ENCODE results near the gene TXNDC17. TPM values are rescaled to one million over a fixed set of nuclear protein-coding genes. Genes with fewer than 3 reads are reported as not detected.

TXNDC17 gene
- total and polyA plus RNA-seq, 2 of the 13 experiments (the other 11 are each of a cell fraction or from before 2014, with no cell fraction given) = 188 to 266 TPM

GRCh38 chr17:6683081-6683684 lies 42.3 kb downstream of the TXNDC17 start (continued):
- TF ChIP-seq ZNF264 (CRISPR knock-in tag; IDR thresholded peaks at IDR 0.05) = peak; percentile 89; the same call in 1 of the 2 replicates
- no peak for TF ChIP-seq ZNF234 (CRISPR knock-in tag; conservative IDR thresholded peaks at IDR 0.05)
- no peak for TF ChIP-seq ZNF253 (CRISPR knock-in tag; IDR thresholded peaks at IDR 0.05; ENCODE audit: borderline replicate concordance)
- TF ChIP-seq AHDC1 (CRISPR knock-in tag; IDR thresholded peaks at IDR 0.05; ENCODE audit: borderline replicate concordance) = 0 out of 2 replicates have a peak, but pooled peaks have one; percentile 65
- 0 out of 2 replicates have a peak, but pooled peaks have one; percentile 18 for TF ChIP-seq RCOR2 (CRISPR knock-in tag; IDR thresholded peaks at IDR 0.05)
- TF ChIP-seq ZBTB34 (CRISPR knock-in tag; IDR thresholded peaks at IDR 0.05) = 0 out of 2 replicates have a peak, but pooled peaks have one; percentile 43
- TF ChIP-seq ZNF605 (CRISPR knock-in tag; IDR thresholded peaks at IDR 0.05) = 0 out of 2 replicates have a peak, but pooled peaks have one; percentile 40
- TF ChIP-seq ZNF567 (CRISPR knock-in tag; IDR thresholded peaks at IDR 0.05; ENCODE audit: borderline replicate concordance) = no peak
- TF ChIP-seq ZNF574 (CRISPR knock-in tag; IDR thresholded peaks at IDR 0.05) = peak; percentile 50
- TF ChIP-seq KDM6A (CRISPR knock-in tag; IDR thresholded peaks at IDR 0.05; ENCODE audit: low read depth) = peak; percentile 68
- 0 out of 2 replicates have a peak, but pooled peaks have one; percentile 20 for TF ChIP-seq ZGPAT (CRISPR knock-in tag; IDR thresholded peaks at IDR 0.05)
- TF ChIP-seq NR2C2 (CRISPR knock-in tag; IDR thresholded peaks at IDR 0.05; ENCODE audit: borderline replicate concordance) = 0 out of 2 replicates have a peak, but pooled peaks have one; percentile 16
- peak; percentile 75 for TF ChIP-seq GATAD2A (CRISPR knock-in tag; IDR thresholded peaks at IDR 0.05)
- TF ChIP-seq MAFG (CRISPR knock-in tag; IDR thresholded peaks at IDR 0.05) = no peak
- no peak for TF ChIP-seq ZFP1 (CRISPR knock-in tag; IDR thresholded peaks at IDR 0.05)

Measured in HepG2 (cell line).